Measurements from ENCODE around the gene CERS5.

DNA sequence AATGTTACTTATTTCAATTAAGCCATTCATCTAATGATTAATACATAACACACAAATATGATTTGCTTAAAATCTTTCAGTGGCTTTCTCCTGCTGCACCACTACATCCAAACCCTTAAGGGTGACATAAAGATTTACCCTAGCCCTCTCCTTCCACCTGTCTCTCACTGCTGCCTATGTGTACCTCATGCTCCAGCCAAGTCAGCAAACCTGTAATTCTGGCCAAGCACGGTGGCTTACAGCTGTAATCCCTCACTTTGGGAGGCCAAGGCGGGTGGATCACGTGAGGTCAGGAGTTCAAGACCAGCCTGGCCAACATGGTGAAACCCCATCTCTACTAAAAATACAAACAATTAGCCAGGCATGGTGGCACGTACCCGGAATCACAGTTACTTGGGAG is 31.7 kb upstream of the CERS5 start:
- TF ChIP-seq, protein P1, sequence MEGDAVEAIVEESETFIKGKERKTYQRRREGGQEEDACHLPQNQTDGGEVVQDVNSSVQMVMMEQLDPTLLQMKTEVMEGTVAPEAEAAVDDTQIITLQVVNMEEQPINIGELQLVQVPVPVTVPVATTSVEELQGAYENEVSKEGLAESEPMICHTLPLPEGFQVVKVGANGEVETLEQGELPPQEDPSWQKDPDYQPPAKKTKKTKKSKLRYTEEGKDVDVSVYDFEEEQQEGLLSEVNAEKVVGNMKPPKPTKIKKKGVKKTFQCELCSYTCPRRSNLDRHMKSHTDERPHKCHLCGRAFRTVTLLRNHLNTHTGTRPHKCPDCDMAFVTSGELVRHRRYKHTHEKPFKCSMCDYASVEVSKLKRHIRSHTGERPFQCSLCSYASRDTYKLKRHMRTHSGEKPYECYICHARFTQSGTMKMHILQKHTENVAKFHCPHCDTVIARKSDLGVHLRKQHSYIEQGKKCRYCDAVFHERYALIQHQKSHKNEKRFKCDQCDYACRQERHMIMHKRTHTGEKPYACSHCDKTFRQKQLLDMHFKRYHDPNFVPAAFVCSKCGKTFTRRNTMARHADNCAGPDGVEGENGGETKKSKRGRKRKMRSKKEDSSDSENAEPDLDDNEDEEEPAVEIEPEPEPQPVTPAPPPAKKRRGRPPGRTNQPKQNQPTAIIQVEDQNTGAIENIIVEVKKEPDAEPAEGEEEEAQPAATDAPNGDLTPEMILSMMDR (IDR thresholded peaks at IDR 0.05), result no peak
- no peak for TF ChIP-seq POLR2A (IDR thresholded peaks at IDR 0.05)
